Fibroblast of lung (primary cell): ENCODE data around the gene SCFD2. TPM values are rescaled to one million over a fixed set of nuclear protein-coding genes. Genes with fewer than 3 reads are reported as not detected.

Experiments used
- DNase-seq, 2 donors: peaks; one replicate each; pipeline versions ENCODE4 v3.0.0 to v3.0.0-alpha.2; 2010; ENCODE audit warnings: low read depth in 2 of 2
- H2AFZ ChIP-seq: 2 replicates; pipeline ENCODE4 v1.5.1; 2012; ENCODE audit warnings: low read length, control low read depth, inconsistent platforms
- H3K27ac ChIP-seq: 2 replicates; pipeline ENCODE4 v1.5.1; 2011; ENCODE audit warnings: low read length, control low read depth; ENCODE audit not compliant: insufficient read depth
- H3K27me3 ChIP-seq: 2 replicates; pipeline ENCODE4 v1.5.1; 2011; ENCODE audit warnings: mild to moderate bottlenecking, low read length; ENCODE audit not compliant: control insufficient read depth, insufficient read depth
- H3K36me3 ChIP-seq: 2 replicates; pipeline ENCODE4 v1.5.1; 2011; ENCODE audit warnings: low read length; ENCODE audit not compliant: control insufficient read depth, insufficient read depth
- H3K4me1 ChIP-seq: 2 replicates; pipeline ENCODE4 v1.5.1; 2011; ENCODE audit warnings: low read length; ENCODE audit not compliant: control insufficient read depth, insufficient read depth; ENCODE audit errors: extremely low read depth
- H3K4me2 ChIP-seq: 2 replicates; pipeline ENCODE4 v1.5.1; 2011; ENCODE audit warnings: low read length, control low read depth; ENCODE audit not compliant: insufficient read depth; ENCODE audit errors: extremely low read depth
- H3K4me3 ChIP-seq, 4 experiments: fragments of 200-600 bp in 1 of 4; sonication (generic) in 1 of 4; replicated peaks in 1 of 4; 2 replicates each; pipeline ENCODE4 v1.5.1; 2011 to 2016; ENCODE audit warnings: low read length in 4 of 4, low read depth in 3 of 4, mild to moderate bottlenecking in 3 of 4, control low read depth in 2 of 4, inconsistent platforms in 1 of 4, mixed read lengths in 1 of 4; ENCODE audit not compliant: insufficient read depth in 1 of 4; ENCODE audit errors: control extremely low read depth in 1 of 4
- H3K79me2 ChIP-seq: 2 replicates; pipeline ENCODE4 v1.5.1; 2012; ENCODE audit warnings: mild to moderate bottlenecking, low read length, inconsistent platforms; ENCODE audit not compliant: control insufficient read depth, insufficient read depth
- H3K9ac ChIP-seq: 2 replicates; pipeline ENCODE4 v1.5.1; 2011; ENCODE audit warnings: mild to moderate bottlenecking, low read length, control low read depth; ENCODE audit not compliant: insufficient read depth
- H3K9me3 ChIP-seq: 2 replicates; pipeline ENCODE4 v1.5.1; 2012; ENCODE audit warnings: low read depth, low read length; ENCODE audit not compliant: control insufficient read depth, insufficient read depth
- H4K20me1 ChIP-seq: 2 replicates; pipeline ENCODE4 v1.5.1; 2011; ENCODE audit warnings: low read length; ENCODE audit not compliant: control insufficient read depth, insufficient read depth; ENCODE audit errors: extremely low read depth
- EZH2 ChIP-seq: IDR thresholded peaks from 2 replicates; pipeline ENCODE4 v1.5.1; 2012; ENCODE audit warnings: low read length, control low read depth, mild to moderate bottlenecking; ENCODE audit errors: missing control alignments
- polyA plus RNA-seq, 2 donors: library from polyadenylated mRNA; depleted of rRNA in 1 of 2; stranded (reverse) in 1 of 2; unstranded in 1 of 2; fragments of >200 nt; gene quantifications; 2 replicates each; pipeline ENCODE4 v1.2.1, GENCODE V29; 2011 to 2012; ENCODE audit warnings: missing spikeins in 1 of 2
- total RNA-seq: library from RNA; depleted of rRNA; stranded (reverse); fragments of >200 nt; gene quantifications from 2 replicates; pipeline ENCODE4 v1.2.1, GENCODE V29; 2014
- TF ChIP-seq, protein P1 (sequence below), 2 donors: IDR thresholded peaks in 1 of 2; conservative IDR thresholded peaks in 1 of 2; 1 replicate in 1 of 2; 2 replicates in 1 of 2; pipeline ENCODE4 v1.5.1; 2011 to 2012; ENCODE audit warnings: low read length in 2 of 2, control low read depth in 1 of 2, inconsistent platforms in 1 of 2, low read depth in 1 of 2, mild to moderate bottlenecking in 1 of 2

Gene SCFD2
- total and polyA plus RNA-seq, 2 donors (not counting 1 experiment from before 2014, with no cell fraction given) = 16.2 to 23.1 TPM

DNA sequence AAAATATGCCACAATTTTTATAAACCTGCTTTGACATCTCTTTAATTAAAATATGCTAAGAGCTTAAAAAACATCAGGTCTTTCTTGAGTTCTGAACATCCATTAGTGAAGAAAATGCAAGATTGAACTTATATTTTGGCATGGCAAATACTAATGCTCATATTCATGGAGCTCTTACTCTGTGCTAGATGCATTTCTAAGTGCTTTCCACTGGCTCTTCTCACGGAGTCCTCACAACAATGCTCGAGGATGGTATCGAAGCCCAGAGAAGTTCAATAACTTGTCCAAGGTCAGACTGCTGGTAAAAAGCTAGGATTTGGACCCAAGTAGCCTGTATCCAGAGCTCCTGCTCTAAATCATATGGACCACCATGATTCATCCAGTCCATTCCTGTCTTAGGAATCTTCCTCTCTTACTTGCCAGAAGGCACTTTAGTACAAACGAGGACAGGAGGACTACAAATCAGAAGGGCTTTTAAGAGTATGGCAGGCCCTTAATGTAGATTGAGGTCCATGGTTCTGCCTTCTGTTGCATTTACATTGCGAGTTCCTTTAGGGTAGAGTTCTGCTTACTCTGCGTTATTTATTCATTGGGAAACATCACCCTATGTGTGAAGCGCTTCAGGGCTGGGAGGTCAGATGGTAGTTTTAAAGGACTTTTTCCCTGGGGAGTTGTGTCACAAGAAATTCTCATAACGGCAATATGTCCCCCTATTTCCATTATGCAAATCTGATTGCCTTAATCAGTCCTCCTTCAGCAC is 304.6 kb downstream of the SCFD2 start:
- Histone ChIP-seq H3K27me3 (no peaks in the 10 kb centered on the region), H3K79me2 (no peaks in the 10 kb centered on the region), H4K20me1 (no peaks in the 10 kb centered on the region), H3K4me3 (no peak overlapping the region), H3K4me1 (no peaks in the 10 kb centered on the region), H3K9ac (no peak overlapping the region), H2AFZ (no peak overlapping the region), H3K4me2 (no peak overlapping the region), H3K9me3 (no peaks in the 10 kb centered on the region), H3K36me3 (no peaks in the 10 kb centered on the region), H3K27ac (no peak overlapping the region)
- no peak for TF ChIP-seq EZH2
- TF ChIP-seq, protein P1, sequence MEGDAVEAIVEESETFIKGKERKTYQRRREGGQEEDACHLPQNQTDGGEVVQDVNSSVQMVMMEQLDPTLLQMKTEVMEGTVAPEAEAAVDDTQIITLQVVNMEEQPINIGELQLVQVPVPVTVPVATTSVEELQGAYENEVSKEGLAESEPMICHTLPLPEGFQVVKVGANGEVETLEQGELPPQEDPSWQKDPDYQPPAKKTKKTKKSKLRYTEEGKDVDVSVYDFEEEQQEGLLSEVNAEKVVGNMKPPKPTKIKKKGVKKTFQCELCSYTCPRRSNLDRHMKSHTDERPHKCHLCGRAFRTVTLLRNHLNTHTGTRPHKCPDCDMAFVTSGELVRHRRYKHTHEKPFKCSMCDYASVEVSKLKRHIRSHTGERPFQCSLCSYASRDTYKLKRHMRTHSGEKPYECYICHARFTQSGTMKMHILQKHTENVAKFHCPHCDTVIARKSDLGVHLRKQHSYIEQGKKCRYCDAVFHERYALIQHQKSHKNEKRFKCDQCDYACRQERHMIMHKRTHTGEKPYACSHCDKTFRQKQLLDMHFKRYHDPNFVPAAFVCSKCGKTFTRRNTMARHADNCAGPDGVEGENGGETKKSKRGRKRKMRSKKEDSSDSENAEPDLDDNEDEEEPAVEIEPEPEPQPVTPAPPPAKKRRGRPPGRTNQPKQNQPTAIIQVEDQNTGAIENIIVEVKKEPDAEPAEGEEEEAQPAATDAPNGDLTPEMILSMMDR (conservative IDR thresholded peaks at IDR 0.05 in 1 of 2, IDR thresholded peaks at IDR 0.05 in 1 of 2; ENCODE audit: low read depth in 1 of 2, low read length in 2 of 2) = no peak
- no peak for DNase-seq

- Histone ChIP-seq H3K79me2 (no peaks in the 10 kb centered on the region), H3K4me2 (no peak overlapping the region), H2AFZ (no peak overlapping the region), H3K27ac (no peak overlapping the region), H3K4me3 (no peak overlapping the region), H3K9me3 (no peaks in the 10 kb centered on the region), H3K4me1 (peaks cover 2% of the 10 kb centered on the region), H3K27me3 (no peaks in the 10 kb centered on the region), H3K9ac (no peak overlapping the region), H3K36me3 (no peaks in the 10 kb centered on the region), H4K20me1 (no peaks in the 10 kb centered on the region)
- TF ChIP-seq EZH2 = no peak
- DNase-seq = no peak
Observed at GRCh38 chr4:53060278-53060677, 305.6 kb downstream of the SCFD2 start.

- DNase-seq = no peak
- H3K79me2 ChIP-seq = no peaks in the 10 kb centered on the region
- no peak overlapping the region for H3K9ac ChIP-seq
- H4K20me1 ChIP-seq = no peaks in the 10 kb centered on the region
- no peaks in the 10 kb centered on the region for H3K9me3 ChIP-seq
- no peak overlapping the region for H3K4me3 ChIP-seq
- peaks cover 2% of the 10 kb centered on the region for H3K4me1 ChIP-seq
- no peaks in the 10 kb centered on the region for H3K27me3 ChIP-seq
- H3K27ac ChIP-seq = no peak overlapping the region
- H3K4me2 ChIP-seq = no peak overlapping the region
- no peak overlapping the region for H2AFZ ChIP-seq
- H3K36me3 ChIP-seq = no peaks in the 10 kb centered on the region
- TF ChIP-seq, protein P1 (conservative IDR thresholded peaks at IDR 0.05 in 1 of 2, IDR thresholded peaks at IDR 0.05 in 1 of 2; ENCODE audit: low read depth in 1 of 2, low read length in 2 of 2) = no peak
Observed at GRCh38 chr4:53059871-53060270, 306.0 kb downstream of the SCFD2 start.
